NT2/D1 (cell line): Measurements from ENCODE around the gene MAOB.
A peak's percentile ranks its signal among the peaks of the same experiment; 100 is the strongest.

Experiments
- DNase-seq: peaks from one replicate; pipeline ENCODE4 v3.0.0-alpha.2; 2011; ENCODE audit warnings: low read depth, low spot score
- H3K27me3 ChIP-seq: 2 replicates; pipeline ENCODE4 v1.6.0; 2011; ENCODE audit warnings: mild to moderate bottlenecking; ENCODE audit not compliant: insufficient read length, insufficient read depth
- H3K36me3 ChIP-seq: 2 replicates; pipeline ENCODE4 v1.6.1; 2011; ENCODE audit warnings: mild to moderate bottlenecking, low read length, mixed read lengths; ENCODE audit not compliant: insufficient read depth, insufficient read length
- H3K4me1 ChIP-seq: 2 replicates; pipeline ENCODE4 v1.5.1; 2011; ENCODE audit not compliant: insufficient read depth, insufficient read length
- H3K4me3 ChIP-seq: 2 replicates; pipeline ENCODE4 v1.5.1; 2011; ENCODE audit warnings: low read depth; ENCODE audit not compliant: insufficient read length
- H3K9ac ChIP-seq: 2 replicates; pipeline ENCODE4 v1.6.0; 2011; ENCODE audit warnings: low read depth; ENCODE audit not compliant: insufficient read length
- H3K9me3 ChIP-seq: 2 replicates; pipeline ENCODE4 v1.5.1; 2011; ENCODE audit warnings: mild to moderate bottlenecking, low read length; ENCODE audit not compliant: insufficient read depth
- SUZ12 ChIP-seq: IDR thresholded peaks from 2 replicates; pipeline ENCODE4 v1.6.1; 2011; ENCODE audit not compliant: insufficient read length, insufficient read depth; ENCODE audit errors: extremely low read depth
- YY1 ChIP-seq: IDR thresholded peaks from 2 replicates; pipeline ENCODE4 v1.6.1; 2011; ENCODE audit not compliant: insufficient read length, insufficient read depth
- ZNF274 ChIP-seq: IDR thresholded peaks from 2 replicates; pipeline ENCODE4 v1.6.1; 2011; ENCODE audit warnings: mild to moderate bottlenecking, low read depth, low read length

MAOB gene

DNA sequence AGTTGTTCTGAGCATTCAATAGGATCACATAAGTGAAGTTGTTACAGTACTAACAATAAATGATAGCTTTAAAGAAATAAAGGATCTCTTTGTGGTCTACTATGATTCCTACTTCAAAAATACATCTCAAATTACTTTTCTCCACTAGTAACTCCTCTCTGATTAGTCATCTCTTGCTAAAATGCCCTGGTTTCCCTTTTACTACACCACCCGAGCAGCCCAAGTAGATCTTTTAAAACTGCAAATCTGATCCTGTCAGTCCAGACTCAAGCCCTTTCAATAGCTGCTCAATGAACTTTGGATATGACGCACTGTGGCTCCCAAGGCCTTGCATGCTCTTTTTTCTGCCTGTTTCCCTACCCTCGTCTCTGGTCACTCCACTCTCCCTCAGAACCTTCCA is 128.6 kb downstream of the MAOB start:
- no peaks in the 10 kb centered on the region for H3K4me1 ChIP-seq
- H3K4me3 ChIP-seq = no peak overlapping the region
- no peak for DNase-seq
- H3K27me3 ChIP-seq = no peaks in the 10 kb centered on the region
- H3K9ac ChIP-seq = no peak overlapping the region
- no peaks in the 10 kb centered on the region for H3K36me3 ChIP-seq
- no peaks in the 10 kb centered on the region for H3K9me3 ChIP-seq
- TF ChIP-seq ZNF274 (no peak), YY1 (no peak), SUZ12 (no peak)

DNA sequence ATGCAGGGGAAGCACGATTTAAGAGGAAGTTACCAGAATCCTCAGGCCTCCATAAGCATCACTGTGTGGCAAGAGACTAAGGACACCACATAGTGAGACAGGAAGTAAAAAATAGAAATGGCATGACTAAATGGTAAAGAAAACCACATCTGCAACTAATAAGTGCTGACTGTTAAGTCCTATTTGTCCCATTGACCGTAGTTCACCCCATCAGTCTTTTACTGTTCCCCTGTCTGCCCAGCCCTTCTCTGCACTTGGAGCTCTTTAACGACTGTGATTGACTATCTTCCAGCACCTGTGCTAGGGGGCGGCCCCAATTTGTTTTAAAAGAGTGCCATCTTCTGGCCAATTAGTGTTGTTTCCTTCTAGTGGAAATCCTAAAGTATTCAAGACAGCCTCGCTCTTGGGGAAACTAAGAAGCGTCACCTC is 132.0 kb downstream of the MAOB start:
- TF ChIP-seq ZNF274 (no peak), SUZ12 (no peak), YY1 (no peak)
- Histone ChIP-seq H3K27me3 (no peaks in the 10 kb centered on the region), H3K9me3 (no peaks in the 10 kb centered on the region), H3K4me3 (no peak overlapping the region), H3K36me3 (no peaks in the 10 kb centered on the region), H3K4me1 (no peaks in the 10 kb centered on the region), H3K9ac (no peak overlapping the region)
- DNase-seq = peak; percentile 42

DNA sequence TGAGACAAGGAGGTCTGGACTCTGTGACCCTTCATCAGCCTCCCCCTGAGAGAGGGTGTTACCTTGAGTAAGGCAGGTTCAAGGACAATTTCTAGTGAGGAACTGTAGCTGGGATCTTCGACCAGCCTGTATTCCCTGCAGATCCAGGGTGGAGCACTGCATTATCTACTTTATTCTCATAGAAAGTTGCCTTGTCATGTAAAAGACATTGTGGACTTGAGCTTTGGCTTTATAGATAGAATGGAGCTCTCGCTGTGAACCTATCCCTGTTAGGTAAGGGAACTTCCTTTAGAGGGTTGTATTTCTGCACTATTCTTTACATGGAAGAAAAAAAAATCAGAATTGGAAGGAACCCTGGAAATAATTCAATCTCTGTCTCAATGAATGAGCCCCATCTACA is 134.8 kb downstream of the MAOB start:
- no peaks in the 10 kb centered on the region for H3K27me3 ChIP-seq
- DNase-seq = no peak

DNA sequence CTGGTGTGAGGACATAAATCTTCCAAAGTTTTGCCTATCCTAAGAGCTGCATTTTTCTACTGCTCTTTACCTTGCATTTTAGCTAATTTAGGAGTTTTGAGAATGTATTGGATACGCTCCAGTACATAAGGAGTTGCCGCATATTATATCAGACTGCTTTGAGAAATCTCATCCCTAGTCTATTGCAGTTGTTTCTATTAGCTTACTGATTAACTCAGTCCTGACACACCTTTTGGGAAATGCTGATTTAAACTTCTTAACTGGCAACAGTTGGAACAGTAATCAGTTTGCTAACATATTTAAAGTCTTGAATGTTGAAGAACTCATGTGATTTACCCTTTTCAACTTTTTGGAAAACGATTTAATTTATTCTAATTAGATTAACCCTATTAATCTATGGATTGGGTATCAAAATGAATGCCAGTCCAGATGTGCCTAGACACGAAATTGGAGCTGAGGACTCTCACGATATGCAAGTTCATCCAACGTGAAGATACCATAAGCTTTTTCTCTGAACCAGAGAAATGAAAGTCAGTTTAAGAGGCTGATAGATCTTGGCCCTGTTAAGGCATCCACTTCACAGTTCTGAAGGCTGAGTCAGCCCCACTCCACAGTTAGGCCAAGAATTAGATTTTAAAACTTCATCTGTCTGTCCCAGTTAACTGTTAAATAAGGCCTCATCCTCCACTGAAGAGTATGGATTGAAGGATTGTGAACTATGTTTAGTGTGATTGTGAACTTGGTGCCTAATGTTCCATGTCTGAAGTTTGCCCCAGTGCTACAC is 136.1 kb downstream of the MAOB start:
- Histone ChIP-seq H3K9me3 (no peaks in the 10 kb centered on the region), H3K36me3 (no peaks in the 10 kb centered on the region), H3K4me3 (no peak overlapping the region), H3K27me3 (no peaks in the 10 kb centered on the region), H3K4me1 (no peaks in the 10 kb centered on the region), H3K9ac (no peak overlapping the region)
- DNase-seq = no peak
- TF ChIP-seq ZNF274 (no peak), SUZ12 (no peak), YY1 (no peak)

More for the DNA sequence above, 134.8 kb downstream of the MAOB start:
- H3K9ac ChIP-seq = no peak overlapping the region
- H3K9me3 ChIP-seq = no peaks in the 10 kb centered on the region
- no peaks in the 10 kb centered on the region for H3K36me3 ChIP-seq
- H3K4me1 ChIP-seq = no peaks in the 10 kb centered on the region
- TF ChIP-seq YY1 (no peak), SUZ12 (no peak), ZNF274 (no peak)
- H3K4me3 ChIP-seq = no peak overlapping the region

DNA sequence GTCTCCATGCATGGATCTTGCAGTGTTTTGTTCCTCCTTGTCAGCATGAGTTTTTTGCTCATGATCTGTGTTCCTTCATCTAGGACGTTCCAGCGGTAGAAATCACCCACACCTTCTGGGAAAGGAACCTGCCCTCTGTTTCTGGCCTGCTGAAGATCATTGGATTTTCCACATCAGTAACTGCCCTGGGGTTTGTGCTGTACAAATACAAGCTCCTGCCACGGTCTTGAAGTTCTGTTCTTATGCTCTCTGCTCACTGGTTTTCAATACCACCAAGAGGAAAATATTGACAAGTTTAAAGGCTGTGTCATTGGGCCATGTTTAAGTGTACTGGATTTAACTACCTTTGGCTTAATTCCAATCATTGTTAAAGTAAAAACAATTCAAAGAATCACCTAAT is 138.0 kb downstream of the MAOB start:
- no peak for TF ChIP-seq YY1
- no peak for TF ChIP-seq ZNF274
- no peak for TF ChIP-seq SUZ12
- no peaks in the 10 kb centered on the region for H3K4me1 ChIP-seq
- no peak overlapping the region for H3K4me3 ChIP-seq
- H3K27me3 ChIP-seq = no peaks in the 10 kb centered on the region
- no peaks in the 10 kb centered on the region for H3K9me3 ChIP-seq
- H3K36me3 ChIP-seq = no peaks in the 10 kb centered on the region
- no peak overlapping the region for H3K9ac ChIP-seq
- DNase-seq = no peak

DNA sequence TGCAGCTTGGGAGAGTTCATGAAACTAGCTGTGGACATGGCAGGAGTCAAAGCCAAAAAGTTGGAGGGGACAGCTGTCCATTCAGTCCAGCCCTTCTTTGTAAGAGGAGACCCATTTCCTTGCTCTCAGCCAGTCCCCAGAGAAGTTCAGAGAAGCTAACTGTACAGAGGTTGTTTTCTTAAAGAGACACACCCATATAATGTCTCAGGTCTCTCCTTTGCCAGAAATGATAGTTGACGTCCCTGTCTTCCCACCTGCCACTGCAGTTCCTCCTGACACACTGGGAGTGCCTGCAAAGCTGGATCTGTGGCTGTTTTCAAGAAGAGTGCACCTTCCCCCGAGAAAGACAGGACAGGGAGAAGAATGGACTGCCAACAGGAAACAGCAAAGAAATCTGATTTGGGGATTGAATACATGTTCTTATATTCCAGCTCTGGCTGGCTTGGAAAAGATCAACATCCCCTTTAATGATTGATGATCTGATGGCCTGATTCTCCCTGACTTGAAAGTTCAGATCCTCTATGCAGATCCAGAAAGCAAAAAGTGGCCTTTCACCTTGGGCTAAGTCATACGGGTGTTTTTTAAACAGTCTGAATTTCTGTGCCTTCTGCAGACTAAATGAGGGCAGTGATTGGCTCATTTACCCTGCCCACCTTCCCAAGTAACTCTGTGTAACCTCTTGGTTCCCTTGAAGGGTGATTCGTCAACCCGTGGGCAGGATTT is 139.0 kb downstream of the MAOB start:
- Histone ChIP-seq H3K9ac (no peak overlapping the region), H3K4me1 (no peaks in the 10 kb centered on the region), H3K9me3 (no peaks in the 10 kb centered on the region), H3K4me3 (no peak overlapping the region), H3K36me3 (no peaks in the 10 kb centered on the region), H3K27me3 (no peaks in the 10 kb centered on the region)
- TF ChIP-seq SUZ12 = no peak
- no peak for TF ChIP-seq ZNF274
- TF ChIP-seq YY1 = no peak
- DNase-seq = no peak

DNA sequence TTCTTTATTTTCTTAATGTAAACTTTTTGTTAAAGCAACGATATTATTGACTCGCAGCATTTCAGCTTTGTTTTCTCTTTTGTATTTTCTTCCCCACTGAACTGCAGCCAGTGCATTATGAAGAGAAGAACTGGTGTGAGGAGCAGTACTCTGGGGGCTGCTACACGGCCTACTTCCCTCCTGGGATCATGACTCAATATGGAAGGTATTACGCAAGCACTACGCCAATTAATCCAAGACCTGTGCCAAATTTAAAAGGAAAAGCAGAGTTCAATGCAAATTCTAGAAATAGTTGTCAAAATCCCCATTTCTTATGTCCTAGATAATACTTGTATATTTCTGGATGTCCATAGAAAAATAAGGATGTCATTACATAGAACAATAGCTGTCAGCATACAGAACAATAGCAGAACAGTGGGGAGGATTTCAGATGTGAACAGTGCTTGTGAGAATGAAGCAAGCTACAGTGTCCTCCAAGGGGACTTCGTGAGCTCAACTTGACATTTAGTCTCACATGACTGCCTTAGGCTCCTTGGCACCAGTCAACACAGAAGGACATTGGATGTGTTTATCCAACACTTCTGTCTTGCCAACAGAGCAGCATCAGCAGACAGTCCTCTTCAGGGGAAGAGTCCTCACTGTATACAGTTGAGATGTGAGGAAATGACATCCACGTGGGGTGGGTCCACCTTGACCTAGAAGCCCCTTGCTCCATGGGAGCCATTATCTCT is 140.2 kb downstream of the MAOB start:
- H3K9me3 ChIP-seq = no peaks in the 10 kb centered on the region
- H3K4me1 ChIP-seq = no peaks in the 10 kb centered on the region
- DNase-seq = no peak
- H3K4me3 ChIP-seq = no peak overlapping the region
- no peaks in the 10 kb centered on the region for H3K27me3 ChIP-seq
- no peaks in the 10 kb centered on the region for H3K36me3 ChIP-seq
- TF ChIP-seq ZNF274 (no peak), SUZ12 (no peak), YY1 (no peak)
- H3K9ac ChIP-seq = no peak overlapping the region
